NCI-H774 (cell line): ENCODE measurements around the gene NFYB.
"Not testable (repeated sequence)": the region's sequence is repeated elsewhere in the genome, so short reads cannot be mapped to it uniquely, and the experiment has no call there.

Source experiments
- DNase-seq: peaks from one replicate; lab custom pipeline; 2025; lab: John Stamatoyannopoulos, UW

The NFYB gene

DNA sequence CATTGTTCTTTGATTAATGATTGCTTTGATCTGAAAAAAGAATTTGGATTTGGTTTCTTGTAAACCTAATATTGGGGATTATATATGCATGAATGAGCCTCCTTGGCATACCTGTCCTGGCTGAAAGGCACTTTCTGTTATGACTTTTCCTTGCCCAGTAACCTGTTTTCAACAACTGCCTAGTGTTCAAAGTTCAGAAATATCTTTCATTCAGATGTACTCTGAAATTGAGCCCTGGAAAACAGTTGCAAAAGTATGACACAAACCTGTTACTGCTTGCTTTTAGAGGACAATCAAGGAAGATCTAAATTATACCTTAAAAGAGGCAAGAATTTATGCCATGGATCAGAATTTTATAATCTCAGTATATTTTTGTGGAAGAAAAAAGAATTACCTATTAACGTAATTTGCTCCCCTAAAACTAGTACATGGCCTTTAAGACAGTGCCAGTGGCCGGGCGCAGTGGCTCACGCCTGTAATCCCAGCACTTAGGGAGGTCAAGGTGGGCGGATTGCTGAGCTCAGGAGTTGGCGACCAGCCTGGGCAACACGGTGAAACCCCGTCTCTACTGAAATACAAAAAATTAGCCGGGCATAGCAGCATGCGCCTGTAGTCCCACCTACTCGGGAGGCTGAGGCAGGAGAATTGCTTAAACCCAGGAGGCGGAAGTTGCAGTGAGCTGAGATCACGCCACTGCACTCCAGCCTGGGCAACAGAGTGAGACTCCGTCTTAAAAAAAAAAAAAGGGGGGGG lies 23.0 kb downstream of the NFYB start:
- DNase-seq = not testable (repeated sequence)

DNA sequence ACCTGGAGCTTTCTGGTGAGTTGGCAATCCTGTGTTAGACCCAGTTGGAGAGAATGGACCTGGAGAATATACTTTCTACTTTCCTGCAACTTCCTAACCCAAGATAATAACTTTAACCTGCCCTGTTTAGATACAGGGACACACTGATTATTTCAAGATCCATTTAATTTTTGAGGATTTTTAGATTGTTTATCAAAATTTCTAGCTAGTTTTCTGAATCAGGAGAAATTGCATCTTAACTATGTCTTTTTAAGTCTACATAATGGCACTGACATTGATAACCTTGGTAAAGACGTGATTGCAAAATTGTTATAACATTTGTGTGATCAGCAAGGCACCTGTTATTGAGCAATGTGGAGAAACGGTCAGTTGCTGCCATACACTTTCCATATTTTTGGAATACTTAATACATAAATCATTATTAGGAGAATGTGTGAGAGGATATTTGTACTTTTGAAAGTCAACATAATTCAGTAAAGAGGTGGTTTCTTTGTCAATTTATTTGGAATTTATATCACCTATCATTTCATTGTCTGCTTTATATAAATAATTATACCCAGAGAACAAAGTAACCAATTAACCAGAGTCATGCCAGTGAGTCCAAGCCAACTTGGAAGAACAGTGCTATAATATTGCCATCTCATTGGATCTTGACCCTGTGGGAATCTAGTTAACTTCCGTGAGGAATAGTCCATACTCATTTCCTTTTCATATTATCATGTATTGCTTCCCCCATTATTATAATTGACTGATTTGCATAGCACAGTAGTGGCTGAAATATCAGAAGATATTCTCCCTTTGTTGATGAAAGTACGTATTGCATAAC lies 28.4 kb downstream of the NFYB start:
- DNase-seq = no peak

DNA sequence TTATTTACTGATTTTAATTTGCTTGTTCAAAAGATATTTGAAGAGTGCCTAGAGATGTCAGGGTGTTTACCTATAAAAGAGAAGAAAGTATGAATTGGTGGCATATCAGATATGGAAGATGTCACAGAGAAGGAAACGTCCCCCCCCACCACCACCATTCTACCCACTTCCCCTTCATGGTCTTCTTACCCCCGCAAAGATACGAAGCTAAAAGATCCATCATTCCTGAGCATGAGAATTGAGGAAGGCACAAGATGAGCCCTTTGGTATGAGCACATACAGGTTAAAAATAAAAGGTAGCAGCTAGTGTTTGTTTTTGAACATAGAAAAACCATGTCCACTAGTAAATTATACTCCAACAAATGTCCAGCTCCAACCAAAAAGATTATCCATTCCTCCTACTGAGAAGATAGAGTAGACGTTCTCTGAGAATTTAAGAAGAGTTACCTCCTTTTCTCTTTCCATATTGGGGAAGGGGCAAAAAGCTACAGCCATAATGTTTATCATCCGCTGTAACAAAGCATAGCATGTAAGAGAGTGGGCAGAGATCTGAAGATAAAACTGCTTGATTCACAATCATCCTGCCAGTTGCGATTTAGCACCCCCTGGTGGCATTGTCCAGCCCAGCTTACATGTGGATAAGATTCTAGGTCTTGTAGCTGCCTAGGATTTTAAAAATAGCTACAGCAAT lies 29.1 kb downstream of the NFYB start:
- peak; percentile 71 for DNase-seq

DNA sequence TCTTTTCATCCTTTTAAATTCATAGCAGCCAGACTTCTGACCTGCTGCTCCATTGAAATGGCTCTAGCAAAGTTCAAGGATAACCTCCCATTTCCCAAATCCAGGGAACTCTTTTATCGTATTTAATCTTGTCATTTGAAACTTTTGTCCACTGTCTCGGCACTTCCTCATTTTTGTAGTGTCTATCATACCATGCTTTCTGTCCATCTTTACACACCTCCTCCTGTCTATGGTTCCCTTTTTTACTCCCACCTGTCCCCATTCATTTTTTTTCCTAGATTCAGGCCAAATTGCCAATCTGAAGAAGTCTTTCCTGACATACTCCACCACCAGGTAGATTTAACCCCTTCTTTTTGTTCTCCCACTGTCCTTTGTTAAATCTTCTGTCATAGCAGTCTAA lies 31.0 kb downstream of the NFYB start:
- no peak for DNase-seq

DNA sequence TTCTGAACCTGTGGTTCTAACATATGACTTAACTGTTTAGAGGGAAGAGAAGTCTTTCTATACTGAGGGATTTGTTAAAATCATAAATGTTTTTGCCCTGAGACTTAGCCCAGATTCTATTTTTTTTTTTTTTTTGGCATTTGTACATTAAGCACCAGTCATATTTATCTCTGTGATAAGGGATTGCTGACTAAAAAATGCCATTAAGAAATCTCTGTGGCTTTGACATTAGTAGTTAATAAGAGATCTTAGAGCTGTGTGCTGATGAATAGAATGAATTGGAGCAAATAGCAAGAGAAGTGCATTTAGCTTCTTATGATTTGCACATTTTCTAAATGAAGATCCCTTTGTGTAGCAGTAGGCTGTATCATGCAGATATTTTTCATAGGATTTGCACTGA lies 32.5 kb downstream of the NFYB start:
- no peak for DNase-seq

DNA sequence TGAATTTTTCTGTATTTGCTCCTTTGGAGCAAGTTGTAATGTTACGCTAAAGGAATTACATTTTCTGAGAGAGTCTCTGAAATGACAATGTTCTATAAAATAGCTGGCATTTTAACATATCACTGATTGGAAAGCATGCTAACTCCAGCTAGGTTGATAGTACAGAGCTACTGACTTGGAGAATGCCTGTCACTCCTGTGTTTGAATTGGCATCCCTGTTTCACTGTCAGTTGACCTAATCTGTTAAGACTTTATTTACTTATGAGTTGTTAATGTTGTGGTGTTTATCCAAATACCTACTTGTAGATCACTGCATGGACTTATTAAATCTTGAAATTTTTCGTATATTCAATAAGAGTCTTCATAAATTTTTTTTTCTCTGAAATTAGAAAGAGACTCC lies 40.1 kb downstream of the NFYB start:
- DNase-seq = no peak

DNA sequence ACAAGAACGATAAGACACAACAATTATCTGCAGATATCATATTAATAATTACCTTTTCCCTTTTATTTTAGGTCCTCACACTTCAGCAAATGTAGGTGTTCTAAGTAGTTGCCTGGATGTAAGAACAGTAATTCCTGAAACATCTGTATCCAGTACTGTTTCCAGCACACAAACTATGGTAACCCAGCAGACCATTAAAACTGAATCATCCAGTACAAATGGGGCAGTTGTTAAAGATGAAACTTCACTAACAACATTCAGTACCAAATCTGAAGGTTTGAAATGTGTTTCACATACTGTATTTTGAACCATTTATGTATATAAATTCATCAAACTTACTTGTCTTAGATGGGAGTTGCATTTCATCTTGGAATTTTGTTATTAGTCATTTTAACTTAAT lies 42.7 kb downstream of the NFYB start:
- no peak for DNase-seq

DNA sequence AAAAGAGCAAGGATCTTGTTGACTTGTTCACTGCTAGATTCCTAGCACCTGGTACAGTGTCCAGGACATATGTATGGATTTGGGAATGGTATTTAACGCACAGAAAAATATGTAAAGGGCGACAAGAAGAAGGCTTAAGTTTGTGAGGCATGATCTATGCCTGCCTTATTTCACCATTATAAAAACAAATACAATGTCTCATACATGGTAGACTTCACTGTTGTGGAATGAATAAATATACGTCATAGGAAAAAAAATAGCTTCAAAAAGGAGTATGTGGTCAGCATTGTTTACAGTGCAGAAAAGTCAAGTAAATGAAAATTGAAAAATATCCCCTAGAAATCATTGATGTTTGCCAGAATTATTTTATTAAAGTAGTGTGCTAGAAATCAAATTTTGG lies 43.7 kb downstream of the NFYB start:
- no peak for DNase-seq

DNA sequence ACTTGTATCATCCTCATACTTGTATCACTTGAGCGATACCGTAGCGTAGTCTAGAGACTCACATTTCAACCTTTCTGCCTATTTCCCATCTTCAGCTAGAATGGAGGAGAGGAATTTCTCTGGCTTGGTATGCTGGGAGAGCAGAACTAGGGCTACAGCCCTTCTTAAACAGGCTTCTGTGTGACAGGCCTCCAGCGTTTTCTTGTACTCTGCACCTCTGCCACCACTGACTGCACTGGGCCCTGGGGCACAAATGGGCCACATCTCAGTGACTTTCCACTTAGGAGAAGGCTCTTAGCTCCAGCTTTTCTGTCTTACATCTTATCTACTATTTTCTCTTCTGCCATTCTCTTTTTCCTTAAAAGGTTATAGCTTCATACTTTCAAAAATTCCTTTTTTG lies 46.9 kb downstream of the NFYB start:
- no peak for DNase-seq

DNA sequence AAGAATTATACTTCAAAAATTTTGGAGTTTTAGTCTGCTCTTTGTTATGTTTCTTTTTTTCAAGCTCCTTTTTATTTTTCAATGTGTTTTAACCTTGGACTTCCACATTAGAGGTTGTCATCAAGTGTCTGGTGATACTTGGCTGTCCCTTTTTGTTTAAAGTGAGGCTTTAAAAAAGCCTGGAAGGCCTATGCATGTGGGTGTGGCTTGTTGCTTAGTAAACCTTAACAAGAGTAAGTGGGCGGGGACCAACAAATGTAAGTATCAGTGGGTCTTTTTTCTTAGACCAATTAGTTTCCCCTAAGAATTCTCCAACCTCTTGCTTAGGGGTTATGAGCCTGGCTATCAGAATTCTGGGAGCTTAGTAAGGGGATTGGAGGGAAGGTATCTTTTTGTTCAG lies 47.3 kb downstream of the NFYB start:
- DNase-seq = no peak

DNA sequence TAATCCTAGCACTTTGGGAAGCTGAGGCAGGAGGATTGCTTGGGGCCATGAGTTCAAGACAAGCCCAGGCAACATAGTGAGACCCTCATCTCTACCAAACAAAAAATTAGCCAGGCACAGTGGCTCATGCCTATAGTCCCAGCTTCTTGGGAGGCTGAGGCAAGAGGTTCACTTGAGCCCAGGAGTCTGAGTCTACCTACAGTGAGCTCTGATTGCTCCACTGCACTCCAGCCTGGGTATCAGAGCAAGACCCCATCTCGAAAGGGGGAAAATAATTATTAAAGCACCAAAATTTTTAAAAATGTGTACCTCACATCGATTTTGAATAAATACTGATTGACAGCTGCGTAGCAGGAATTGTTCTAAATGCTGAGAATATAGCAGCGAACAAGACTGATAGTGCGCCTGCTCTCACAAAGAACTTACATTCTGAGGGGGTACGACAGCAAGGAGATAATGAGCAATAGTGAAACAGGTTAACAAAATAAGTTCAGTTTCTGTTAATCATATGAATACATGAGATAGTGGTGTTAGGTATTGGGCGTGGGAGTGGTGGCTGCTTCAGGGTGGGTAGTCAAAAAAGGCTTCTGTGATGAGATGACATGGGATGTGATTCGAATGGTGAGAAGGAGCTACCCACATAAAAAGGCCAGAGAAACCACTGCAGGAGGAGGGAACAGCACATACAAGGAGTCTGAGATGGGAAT lies 54.1 kb downstream of the NFYB start:
- DNase-seq = no peak

DNA sequence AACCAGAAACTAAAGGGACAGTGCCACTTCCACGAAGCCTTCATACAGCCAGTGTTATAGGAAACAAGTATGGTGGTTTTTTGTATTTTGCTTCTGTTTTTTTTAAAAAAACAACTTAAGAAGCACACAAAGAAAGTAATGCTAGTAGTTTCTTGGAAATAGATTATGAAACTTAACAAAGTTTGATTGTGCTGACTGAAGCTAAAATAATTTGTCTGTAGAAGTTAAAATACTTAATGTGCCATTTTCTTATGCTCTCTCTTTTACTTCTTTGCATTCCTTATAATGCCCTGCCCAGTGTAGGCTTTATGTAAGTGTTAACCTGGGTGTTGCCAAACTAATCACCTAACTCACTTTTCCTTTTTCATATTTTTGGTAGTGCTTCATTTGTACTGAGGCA lies 57.2 kb downstream of the NFYB start:
- no peak for DNase-seq

DNA sequence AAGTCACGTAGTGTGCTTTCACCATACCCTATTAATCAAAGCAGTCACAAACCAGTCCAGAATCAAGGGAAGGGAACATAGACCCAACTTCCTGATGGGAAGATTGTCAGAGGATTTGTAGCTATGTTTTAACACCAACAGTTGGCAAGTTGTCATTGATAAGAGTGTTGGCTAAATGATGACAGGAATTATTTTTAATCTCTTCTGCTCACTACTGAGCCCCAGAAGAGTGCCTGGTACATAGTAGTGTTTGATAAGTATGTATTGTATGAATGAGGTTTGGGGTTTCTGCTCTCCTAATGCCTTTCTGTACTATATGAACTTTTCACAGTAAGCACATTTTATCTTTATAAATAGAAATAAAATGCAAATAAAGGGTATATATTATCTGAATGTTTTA lies 59.0 kb downstream of the NFYB start:
- no peak for DNase-seq

DNA sequence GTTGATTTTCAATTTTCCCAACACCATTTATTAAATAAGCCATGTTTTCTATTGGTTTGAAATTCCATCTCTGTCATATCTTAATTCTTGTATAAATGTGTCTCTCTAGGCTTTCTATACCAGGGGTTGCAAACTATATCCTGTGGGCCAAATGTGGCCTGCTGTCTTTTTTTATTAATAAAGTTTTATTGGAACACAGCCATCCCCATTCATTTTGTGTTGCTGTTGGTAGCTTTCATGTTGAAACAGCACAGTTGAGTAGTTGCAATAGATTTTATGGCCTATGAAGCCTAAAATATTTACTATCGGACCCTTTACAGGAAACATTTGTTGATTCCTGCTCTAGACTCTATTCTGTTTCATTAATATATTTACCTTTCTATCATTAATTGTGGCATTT lies 64.3 kb downstream of the NFYB start:
- DNase-seq = no peak

DNA sequence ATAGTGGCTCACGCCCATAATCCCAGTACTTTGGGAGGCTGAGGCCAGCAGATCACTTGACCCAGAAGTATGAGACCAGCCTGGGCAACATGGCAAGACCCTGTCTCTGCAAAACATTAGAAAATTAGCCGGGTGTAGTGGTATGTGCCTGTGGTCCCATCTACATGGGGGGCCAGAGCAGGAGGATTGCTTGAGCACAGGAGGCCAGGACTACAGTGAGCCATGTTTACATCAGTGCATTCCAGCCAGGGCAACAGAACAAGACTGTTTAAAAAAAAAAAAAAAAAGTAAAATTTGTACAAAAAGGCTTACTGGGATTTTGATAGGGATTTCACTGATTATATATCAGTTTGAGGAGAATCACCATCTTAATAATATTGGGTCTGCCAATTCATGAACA lies 65.9 kb downstream of the NFYB start:
- DNase-seq = no peak
